GM12864 (cell line): ENCODE results near the gene CIBAR2.
A peak's percentile ranks its signal among the peaks of the same experiment; 100 is the strongest.
"Not testable (repeated sequence)": the region's sequence is repeated elsewhere in the genome, so short reads cannot be mapped to it uniquely, and the experiment has no call there.

Experiments
- DNase-seq: peaks from one replicate; pipeline ENCODE4 v3.0.0-alpha.2; 2011; ENCODE audit warnings: low read depth
- H3K4me3 ChIP-seq: 2 replicates; pipeline ENCODE4 v1.5.1; 2011; ENCODE audit warnings: mild to moderate bottlenecking, low read depth, low read length, control low read depth
- TF ChIP-seq, protein P1 (sequence below): IDR thresholded peaks from 2 replicates; pipeline ENCODE4 v1.5.1; 2011; ENCODE audit warnings: low read depth, mild to moderate bottlenecking, moderate library complexity, low read length, control low read depth, inconsistent platforms; ENCODE audit errors: missing control alignments

CIBAR2 gene

DNA sequence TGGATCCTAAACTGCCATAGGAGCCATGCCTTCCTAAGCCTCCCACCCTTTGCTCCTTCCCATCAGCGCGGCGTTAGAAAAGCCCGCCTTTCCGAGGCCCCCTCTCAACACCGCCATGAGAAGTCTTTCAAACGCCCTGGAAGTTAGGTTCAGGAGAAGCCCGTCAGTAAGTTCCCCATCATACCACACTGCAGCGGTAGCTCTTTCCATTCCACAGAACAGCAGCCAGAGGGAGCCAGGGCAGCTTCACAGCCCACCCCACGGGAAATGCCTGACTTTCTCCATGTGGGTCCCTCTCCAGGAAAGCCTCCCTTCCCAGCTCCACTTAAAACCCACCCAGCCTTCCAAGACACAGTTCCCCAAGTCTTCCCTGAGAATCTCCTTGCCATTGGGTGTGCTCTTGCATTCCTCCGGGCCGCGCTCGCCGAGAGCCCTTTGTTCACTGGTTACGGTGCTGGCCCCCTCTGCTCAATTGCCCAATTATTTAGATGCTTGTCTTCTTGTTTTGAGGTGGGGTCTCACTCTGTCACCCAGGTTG is 56.0 kb downstream of the CIBAR2 start:
- H3K4me3 ChIP-seq, result no peak overlapping the region
- DNase-seq, result no peak
- TF ChIP-seq, protein P1, sequence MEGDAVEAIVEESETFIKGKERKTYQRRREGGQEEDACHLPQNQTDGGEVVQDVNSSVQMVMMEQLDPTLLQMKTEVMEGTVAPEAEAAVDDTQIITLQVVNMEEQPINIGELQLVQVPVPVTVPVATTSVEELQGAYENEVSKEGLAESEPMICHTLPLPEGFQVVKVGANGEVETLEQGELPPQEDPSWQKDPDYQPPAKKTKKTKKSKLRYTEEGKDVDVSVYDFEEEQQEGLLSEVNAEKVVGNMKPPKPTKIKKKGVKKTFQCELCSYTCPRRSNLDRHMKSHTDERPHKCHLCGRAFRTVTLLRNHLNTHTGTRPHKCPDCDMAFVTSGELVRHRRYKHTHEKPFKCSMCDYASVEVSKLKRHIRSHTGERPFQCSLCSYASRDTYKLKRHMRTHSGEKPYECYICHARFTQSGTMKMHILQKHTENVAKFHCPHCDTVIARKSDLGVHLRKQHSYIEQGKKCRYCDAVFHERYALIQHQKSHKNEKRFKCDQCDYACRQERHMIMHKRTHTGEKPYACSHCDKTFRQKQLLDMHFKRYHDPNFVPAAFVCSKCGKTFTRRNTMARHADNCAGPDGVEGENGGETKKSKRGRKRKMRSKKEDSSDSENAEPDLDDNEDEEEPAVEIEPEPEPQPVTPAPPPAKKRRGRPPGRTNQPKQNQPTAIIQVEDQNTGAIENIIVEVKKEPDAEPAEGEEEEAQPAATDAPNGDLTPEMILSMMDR, result peak; percentile 17

DNA sequence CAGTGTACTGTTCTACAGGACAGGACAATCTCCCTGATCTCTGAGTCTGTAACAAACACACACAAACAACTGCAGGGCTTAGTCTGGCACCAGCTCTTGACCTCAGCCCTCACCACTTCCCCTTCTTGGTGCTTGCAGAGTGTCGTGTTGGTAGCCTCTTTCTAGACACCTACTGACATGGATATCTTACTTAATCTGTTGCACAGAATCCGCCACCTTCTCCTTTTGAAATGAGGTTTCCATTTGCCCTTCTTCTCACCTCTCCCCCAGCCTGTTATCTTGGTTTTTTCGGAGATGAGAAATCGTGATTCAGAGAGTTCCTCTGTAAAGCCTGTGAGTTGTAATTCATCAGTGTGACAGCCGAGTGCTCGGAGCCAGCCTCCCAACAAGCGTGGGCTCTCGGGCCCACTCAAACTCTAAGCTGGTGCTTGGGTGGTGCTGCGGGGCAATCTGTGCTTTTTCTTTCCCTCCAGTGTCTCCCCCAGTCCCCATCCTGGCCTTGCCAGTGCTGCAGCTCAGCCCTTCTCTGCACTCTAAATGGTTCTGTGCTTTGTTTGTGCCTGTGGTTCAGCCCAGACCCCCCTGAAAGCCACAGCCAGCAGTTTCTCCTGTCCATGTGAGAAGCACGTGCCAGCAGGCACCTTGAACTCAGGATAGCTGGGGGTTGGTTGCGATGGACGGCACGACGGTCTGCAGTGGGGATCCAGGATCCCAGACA is 56.6 kb downstream of the CIBAR2 start:
- H3K4me3 ChIP-seq, result peak overlapping the region; percentile 1; the same call in 1 of the 2 replicates
- DNase-seq, result peak; percentile 77
- TF ChIP-seq, protein P1, result no peak

DNA sequence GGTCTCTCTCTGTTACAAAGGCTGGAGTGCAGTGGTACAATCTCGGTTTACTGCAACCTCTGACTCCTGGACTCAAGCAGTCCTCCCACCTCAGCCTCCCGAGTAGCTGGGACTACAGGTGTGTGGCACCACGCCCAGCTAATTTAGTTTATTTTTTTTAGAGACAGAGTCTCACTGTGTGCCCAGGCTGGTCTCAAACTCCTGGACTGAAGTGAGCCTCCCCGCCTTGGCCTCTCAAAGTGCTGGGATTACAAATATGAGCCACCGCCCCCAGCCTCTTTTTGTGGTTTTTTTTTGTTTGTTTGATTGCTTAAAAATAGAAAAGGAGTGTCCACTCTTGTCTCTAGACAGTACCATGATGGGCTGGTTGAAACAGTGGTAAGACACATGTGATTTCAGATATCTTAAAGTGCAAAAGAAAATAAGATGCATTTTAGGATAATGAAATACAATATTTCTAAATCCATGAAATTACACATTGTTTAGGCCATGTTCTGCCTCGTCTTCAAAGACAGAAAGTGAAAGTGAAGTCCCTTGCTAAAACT is 57.3 kb downstream of the CIBAR2 start:
- TF ChIP-seq, protein P1, result no peak
- H3K4me3 ChIP-seq, result no peak overlapping the region; the same call in 1 of the 2 replicates
- DNase-seq, result no peak

DNA sequence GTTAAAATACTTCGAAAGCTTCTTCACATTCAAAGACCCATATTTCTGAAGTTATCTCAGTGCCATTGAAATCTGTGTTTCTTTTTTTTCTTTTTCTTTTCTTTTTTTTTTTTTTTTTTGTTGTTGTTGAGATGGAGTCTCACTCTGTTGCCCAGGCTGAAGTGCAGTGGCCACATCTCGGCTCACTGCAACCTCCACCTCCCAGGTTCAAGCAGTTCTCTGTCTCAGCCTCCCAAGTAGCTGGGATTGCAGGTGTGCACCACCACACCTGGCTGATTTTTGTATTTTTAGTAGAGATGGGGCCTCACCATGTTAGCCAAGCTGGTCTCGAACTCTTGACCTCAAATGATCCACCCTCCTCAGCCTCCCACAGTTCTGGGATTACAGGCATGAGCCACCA is 58.0 kb downstream of the CIBAR2 start:
- DNase-seq, result not testable (repeated sequence)

DNA sequence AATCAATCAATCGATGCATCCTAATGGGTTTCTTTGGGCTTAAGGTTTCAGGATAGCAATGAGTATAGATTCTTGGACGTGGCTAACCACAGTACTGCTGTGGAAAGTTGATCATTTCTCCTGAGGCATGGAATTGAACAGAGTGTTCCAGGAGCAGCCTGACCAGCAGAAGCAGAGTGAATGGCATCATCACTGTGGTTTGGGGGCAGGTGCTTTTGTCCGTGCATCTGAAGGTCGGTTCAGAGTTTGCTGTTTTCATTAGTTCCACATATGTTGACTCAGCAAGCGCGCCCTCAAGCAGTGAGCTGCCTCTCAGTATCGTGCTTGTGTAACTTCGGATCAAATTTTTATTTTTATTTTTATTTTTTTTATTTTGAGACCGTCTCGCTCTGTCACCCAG is 59.7 kb downstream of the CIBAR2 start:
- no peak for DNase-seq
- TF ChIP-seq, protein P1, result no peak
- H3K4me3 ChIP-seq, result no peak overlapping the region

More for the DNA sequence above, 58.0 kb downstream of the CIBAR2 start:
- not testable (repeated sequence) for H3K4me3 ChIP-seq

DNA sequence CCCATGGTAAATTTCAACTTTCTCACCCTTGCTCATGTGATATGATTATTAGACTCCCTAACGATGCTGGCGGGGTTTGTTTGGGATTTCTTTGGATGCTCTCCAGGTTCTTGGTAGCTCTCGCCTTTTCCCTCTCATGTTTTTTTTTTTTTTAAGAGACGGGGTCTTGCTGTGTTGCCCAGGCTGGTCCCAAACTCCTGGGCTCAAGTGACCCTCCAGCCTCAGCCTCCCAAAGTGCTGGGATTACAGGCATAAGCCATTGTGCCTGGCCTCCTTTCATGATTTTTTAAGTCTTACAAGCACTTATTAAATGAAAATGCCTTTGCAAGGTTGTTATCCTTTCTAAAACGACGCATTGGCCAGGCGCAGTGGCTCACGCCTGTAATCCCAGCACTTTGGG is 60.6 kb downstream of the CIBAR2 start:
- H3K4me3 ChIP-seq, result no peak overlapping the region
- no peak for DNase-seq
- TF ChIP-seq, protein P1, result no peak

DNA sequence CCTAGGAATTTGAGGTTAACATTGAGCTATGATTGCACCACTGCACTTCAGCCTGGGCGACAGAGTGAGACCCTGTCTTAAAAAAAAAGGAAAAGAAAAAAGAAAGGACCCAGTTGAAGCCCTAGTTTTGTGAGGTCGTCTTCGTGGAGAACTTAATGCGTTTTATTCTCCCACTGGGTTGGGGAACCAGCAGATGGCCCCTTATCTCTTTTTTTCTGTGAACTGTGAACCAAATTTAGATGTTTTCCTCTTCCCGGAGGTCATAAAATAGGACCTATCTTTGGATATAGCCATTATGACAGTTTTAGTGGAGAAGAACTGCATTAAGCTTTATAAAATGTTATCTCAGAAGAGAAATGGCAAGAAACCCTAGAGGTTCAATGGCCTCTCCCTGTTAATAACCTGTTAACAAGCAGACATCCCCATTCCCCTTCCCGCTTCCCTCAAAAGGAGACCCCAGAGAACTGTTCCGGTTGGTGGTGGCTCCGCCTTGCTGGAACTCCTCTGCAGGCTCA is 61.1 kb downstream of the CIBAR2 start:
- TF ChIP-seq, protein P1, result no peak
- no peak overlapping the region for H3K4me3 ChIP-seq
- DNase-seq, result no peak
